ENCODE data around the gene SLC38A2.
A peak's percentile ranks its signal among the peaks of the same experiment; 100 is the strongest.

The SLC38A2 gene

GRCh38 chr12:46358325-46358700 lies 14.3 kb downstream of the SLC38A2 start:
- Histone ChIP-seq H3K4me1 (ENCODE audit: control insufficient read depth in 1 of 2, insufficient read depth in 2 of 2, low read length in 2 of 2) (no peaks in the 10 kb centered on the region), H3K79me2 (ENCODE audit: control insufficient read depth, insufficient read depth, low read length, poor library complexity) (no peaks in the 10 kb centered on the region), H3K18ac (ENCODE audit: low read length) (no peak overlapping the region), H3K9me3 (ENCODE audit: insufficient read depth, low read depth, low read length) (no peaks in the 10 kb centered on the region), H3K4me3 (ENCODE audit: low read depth, low read length) (no peak overlapping the region), H2BK5ac (ENCODE audit: low read depth, low read length, poor library complexity) (no peak overlapping the region), H3K79me1 (ENCODE audit: low read length) (no peaks in the 10 kb centered on the region), H4K91ac (ENCODE audit: low read depth, low read length) (no peak overlapping the region), H3K27me3 (ENCODE audit: insufficient read depth, low read length) (no peaks in the 10 kb centered on the region), H3K4ac (ENCODE audit: low read depth, low read length) (no peak overlapping the region), H2AFZ (ENCODE audit: insufficient read depth, low read length, poor library complexity) (no peak overlapping the region), H2BK120ac (ENCODE audit: insufficient read depth, low read length, poor library complexity) (no peak overlapping the region), H2BK12ac (ENCODE audit: low read length) (no peak overlapping the region), H3K23ac (ENCODE audit: low read length) (no peak overlapping the region), H2AK5ac (ENCODE audit: low read length) (no peak overlapping the region), H3K4me2 (ENCODE audit: low read length) (no peak overlapping the region), H3K14ac (ENCODE audit: low read length) (no peak overlapping the region), H4K12ac (ENCODE audit: low read depth, low read length) (no peak overlapping the region), H3K27ac (ENCODE audit: low read depth, low read length) (no peak overlapping the region), H3K36me3 (ENCODE audit: control insufficient read depth in 1 of 2, insufficient read depth in 2 of 2, low read length in 2 of 2) (peaks cover 0 to 21% of the 10 kb centered on the region in 2 experiments), H3K9ac (ENCODE audit: low read length) (no peak overlapping the region), H4K8ac (ENCODE audit: low read depth, low read length) (no peak overlapping the region)
- no peak for DNase-seq

- no peak overlapping the region for H3K23ac ChIP-seq (ENCODE audit: low read length)
- WGBS (ENCODE audit: extremely low coverage, insufficient coverage, insufficient read length), result no CpG with 5 or more reads among the region's 6 CpGs
- H4K8ac ChIP-seq (ENCODE audit: low read depth, low read length), result no peak overlapping the region
- peaks cover 0 to 15% of the 10 kb centered on the region in 2 experiments for H3K36me3 ChIP-seq (ENCODE audit: control insufficient read depth in 1 of 2, insufficient read depth in 2 of 2, low read length in 2 of 2)
- H4K91ac ChIP-seq (ENCODE audit: low read depth, low read length), result no peak overlapping the region
- H3K14ac ChIP-seq (ENCODE audit: low read length), result no peak overlapping the region
- no peak overlapping the region for H3K27ac ChIP-seq (ENCODE audit: low read depth, low read length)
- no peak overlapping the region for H2BK120ac ChIP-seq (ENCODE audit: insufficient read depth, low read length, poor library complexity)
- no peaks in the 10 kb centered on the region for H3K79me2 ChIP-seq (ENCODE audit: control insufficient read depth, insufficient read depth, low read length, poor library complexity)
- no peaks in the 10 kb centered on the region for H3K27me3 ChIP-seq (ENCODE audit: insufficient read depth, low read length)
- no peak overlapping the region for H2AFZ ChIP-seq (ENCODE audit: insufficient read depth, low read length, poor library complexity)
- H3K9me3 ChIP-seq (ENCODE audit: insufficient read depth, low read depth, low read length), result no peaks in the 10 kb centered on the region
- peak; percentile 16 to 55 for DNase-seq
- no peaks in the 10 kb centered on the region for H3K4me1 ChIP-seq (ENCODE audit: control insufficient read depth in 1 of 2, insufficient read depth in 2 of 2, low read length in 2 of 2)
- H2BK12ac ChIP-seq (ENCODE audit: low read length), result no peak overlapping the region
- no peak overlapping the region for H3K4ac ChIP-seq (ENCODE audit: low read depth, low read length)
- H2AK5ac ChIP-seq (ENCODE audit: low read length), result no peak overlapping the region
- no peak overlapping the region for H4K12ac ChIP-seq (ENCODE audit: low read depth, low read length)
- no peak overlapping the region for H3K9ac ChIP-seq (ENCODE audit: low read length)
- no peaks in the 10 kb centered on the region for H3K79me1 ChIP-seq (ENCODE audit: low read length)
- no peak overlapping the region for H3K4me3 ChIP-seq (ENCODE audit: low read depth, low read length)
- no peak overlapping the region for H3K4me2 ChIP-seq (ENCODE audit: low read length)
- no peak overlapping the region for H3K18ac ChIP-seq (ENCODE audit: low read length)
- no peak overlapping the region for H2BK5ac ChIP-seq (ENCODE audit: low read depth, low read length, poor library complexity)
These were observed 14.9 kb downstream of the SLC38A2 start for GRCh38 chr12:46357438-46358324.

GRCh38 chr12:46356655-46357437 lies 15.7 kb downstream of the SLC38A2 start:
- no peak for DNase-seq
- Histone ChIP-seq H3K23ac (ENCODE audit: low read length) (no peak overlapping the region), H4K12ac (ENCODE audit: low read depth, low read length) (no peak overlapping the region), H3K4ac (ENCODE audit: low read depth, low read length) (no peak overlapping the region), H4K91ac (ENCODE audit: low read depth, low read length) (no peak overlapping the region), H2BK120ac (ENCODE audit: insufficient read depth, low read length, poor library complexity) (no peak overlapping the region), H2BK12ac (ENCODE audit: low read length) (no peak overlapping the region), H2BK5ac (ENCODE audit: low read depth, low read length, poor library complexity) (no peak overlapping the region), H2AK5ac (ENCODE audit: low read length) (no peak overlapping the region), H3K9me3 (ENCODE audit: insufficient read depth, low read depth, low read length) (no peaks in the 10 kb centered on the region), H3K27me3 (ENCODE audit: insufficient read depth, low read length) (no peaks in the 10 kb centered on the region), H3K79me2 (ENCODE audit: control insufficient read depth, insufficient read depth, low read length, poor library complexity) (no peaks in the 10 kb centered on the region), H3K14ac (ENCODE audit: low read length) (no peak overlapping the region), H3K27ac (ENCODE audit: low read depth, low read length) (no peak overlapping the region), H3K4me3 (ENCODE audit: low read depth, low read length) (no peak overlapping the region), H2AFZ (ENCODE audit: insufficient read depth, low read length, poor library complexity) (no peak overlapping the region), H3K4me2 (ENCODE audit: low read length) (no peak overlapping the region), H3K36me3 (ENCODE audit: control insufficient read depth in 1 of 2, insufficient read depth in 2 of 2, low read length in 2 of 2) (peaks cover 0 to 15% of the 10 kb centered on the region in 2 experiments), H4K8ac (ENCODE audit: low read depth, low read length) (no peak overlapping the region), H3K18ac (ENCODE audit: low read length) (no peak overlapping the region), H3K9ac (ENCODE audit: low read length) (no peak overlapping the region), H3K4me1 (ENCODE audit: control insufficient read depth in 1 of 2, insufficient read depth in 2 of 2, low read length in 2 of 2) (no peaks in the 10 kb centered on the region), H3K79me1 (ENCODE audit: low read length) (no peaks in the 10 kb centered on the region)
- WGBS (ENCODE audit: extremely low coverage, insufficient coverage, insufficient read length), result no CpG with 5 or more reads among the region's 5 CpGs

- no peaks in the 10 kb centered on the region for H3K9me3 ChIP-seq (ENCODE audit: insufficient read depth, low read depth, low read length)
- no peak overlapping the region for H3K14ac ChIP-seq (ENCODE audit: low read length)
- WGBS (ENCODE audit: extremely low coverage, insufficient coverage, insufficient read length), result no CpG with 5 or more reads among the region's 1 CpG
- no peaks in the 10 kb centered on the region for H3K79me2 ChIP-seq (ENCODE audit: control insufficient read depth, insufficient read depth, low read length, poor library complexity)
- no peak overlapping the region for H2BK120ac ChIP-seq (ENCODE audit: insufficient read depth, low read length, poor library complexity)
- no peaks in the 10 kb centered on the region for H3K4me1 ChIP-seq (ENCODE audit: control insufficient read depth in 1 of 2, insufficient read depth in 2 of 2, low read length in 2 of 2)
- no peak overlapping the region for H4K91ac ChIP-seq (ENCODE audit: low read depth, low read length)
- H2AK5ac ChIP-seq (ENCODE audit: low read length), result no peak overlapping the region
- no peak overlapping the region for H3K4me2 ChIP-seq (ENCODE audit: low read length)
- H2AFZ ChIP-seq (ENCODE audit: insufficient read depth, low read length, poor library complexity), result no peak overlapping the region
- H3K79me1 ChIP-seq (ENCODE audit: low read length), result no peaks in the 10 kb centered on the region
- H3K23ac ChIP-seq (ENCODE audit: low read length), result no peak overlapping the region
- no peak overlapping the region for H2BK12ac ChIP-seq (ENCODE audit: low read length)
- H3K36me3 ChIP-seq (ENCODE audit: control insufficient read depth in 1 of 2, insufficient read depth in 2 of 2, low read length in 2 of 2), result peaks cover 0 to 7% of the 10 kb centered on the region in 2 experiments
- H2BK5ac ChIP-seq (ENCODE audit: low read depth, low read length, poor library complexity), result no peak overlapping the region
- H3K9ac ChIP-seq (ENCODE audit: low read length), result peak overlapping the region; percentile 60
- H3K4ac ChIP-seq (ENCODE audit: low read depth, low read length), result no peak overlapping the region
- no peak overlapping the region for H3K27ac ChIP-seq (ENCODE audit: low read depth, low read length)
- H3K27me3 ChIP-seq (ENCODE audit: insufficient read depth, low read length), result no peaks in the 10 kb centered on the region
- DNase-seq, result no peak
- no peak overlapping the region for H3K18ac ChIP-seq (ENCODE audit: low read length)
- no peak overlapping the region for H3K4me3 ChIP-seq (ENCODE audit: low read depth, low read length)
- no peak overlapping the region for H4K12ac ChIP-seq (ENCODE audit: low read depth, low read length)
- no peak overlapping the region for H4K8ac ChIP-seq (ENCODE audit: low read depth, low read length)
These were observed 17.8 kb downstream of the SLC38A2 start for GRCh38 chr12:46354802-46355199.
